OCI-LY3 (cell line): ENCODE results near the gene ADAMTS2.

ENCODE experiments used
- EZH2phosphoT487 ChIP-seq: fragments of 200-600 bp; shearing (Covaris generic); IDR thresholded peaks from 2 replicates; pipeline ENCODE4 v1.6.1; 2018; ENCODE audit warnings: antibody characterized with exemption, mixed run types, low read depth
- TF ChIP-seq, protein P1 (sequence below): fragments of 200-600, 300-600 bp; sonication (generic); IDR thresholded peaks from 2 replicates; pipeline ENCODE4 v1.5.1; 2014; ENCODE audit warnings: antibody characterized with exemption, low read length, low read depth

DNA sequence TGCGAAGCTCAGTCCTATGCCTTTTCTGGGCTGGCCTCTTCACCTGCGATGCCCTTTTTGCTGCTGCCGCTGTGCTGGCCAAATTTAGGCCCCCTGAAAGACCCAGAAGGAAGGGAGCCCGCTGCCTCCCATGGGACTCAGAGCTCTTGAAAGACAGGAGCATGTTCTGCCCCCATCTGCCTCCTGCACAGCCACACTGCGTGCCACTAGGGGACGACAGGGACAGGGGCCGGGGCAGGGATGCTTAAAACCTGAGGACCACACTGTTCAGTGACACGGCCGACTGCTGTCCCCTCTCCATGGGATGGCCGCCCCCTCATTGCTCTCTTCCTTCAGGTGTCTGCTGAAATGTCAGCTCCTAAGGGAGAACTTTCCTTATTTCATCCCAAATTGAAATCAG lies 132.4 kb downstream of the ADAMTS2 start:
- no peak for TF ChIP-seq EZH2phosphoT487
- TF ChIP-seq, protein P1, sequence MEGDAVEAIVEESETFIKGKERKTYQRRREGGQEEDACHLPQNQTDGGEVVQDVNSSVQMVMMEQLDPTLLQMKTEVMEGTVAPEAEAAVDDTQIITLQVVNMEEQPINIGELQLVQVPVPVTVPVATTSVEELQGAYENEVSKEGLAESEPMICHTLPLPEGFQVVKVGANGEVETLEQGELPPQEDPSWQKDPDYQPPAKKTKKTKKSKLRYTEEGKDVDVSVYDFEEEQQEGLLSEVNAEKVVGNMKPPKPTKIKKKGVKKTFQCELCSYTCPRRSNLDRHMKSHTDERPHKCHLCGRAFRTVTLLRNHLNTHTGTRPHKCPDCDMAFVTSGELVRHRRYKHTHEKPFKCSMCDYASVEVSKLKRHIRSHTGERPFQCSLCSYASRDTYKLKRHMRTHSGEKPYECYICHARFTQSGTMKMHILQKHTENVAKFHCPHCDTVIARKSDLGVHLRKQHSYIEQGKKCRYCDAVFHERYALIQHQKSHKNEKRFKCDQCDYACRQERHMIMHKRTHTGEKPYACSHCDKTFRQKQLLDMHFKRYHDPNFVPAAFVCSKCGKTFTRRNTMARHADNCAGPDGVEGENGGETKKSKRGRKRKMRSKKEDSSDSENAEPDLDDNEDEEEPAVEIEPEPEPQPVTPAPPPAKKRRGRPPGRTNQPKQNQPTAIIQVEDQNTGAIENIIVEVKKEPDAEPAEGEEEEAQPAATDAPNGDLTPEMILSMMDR = no peak
